ENCODE results near the gene ATG13. TPM values are rescaled to one million over a fixed set of nuclear protein-coding genes. Genes with fewer than 3 reads are reported as not detected.

Gene ATG13
- total and polyA plus RNA-seq, 2 of the 8 experiments (the other 6 are each of a cell fraction or from before 2014, with no cell fraction given), result 65.0 to 77.4 TPM

DNA sequence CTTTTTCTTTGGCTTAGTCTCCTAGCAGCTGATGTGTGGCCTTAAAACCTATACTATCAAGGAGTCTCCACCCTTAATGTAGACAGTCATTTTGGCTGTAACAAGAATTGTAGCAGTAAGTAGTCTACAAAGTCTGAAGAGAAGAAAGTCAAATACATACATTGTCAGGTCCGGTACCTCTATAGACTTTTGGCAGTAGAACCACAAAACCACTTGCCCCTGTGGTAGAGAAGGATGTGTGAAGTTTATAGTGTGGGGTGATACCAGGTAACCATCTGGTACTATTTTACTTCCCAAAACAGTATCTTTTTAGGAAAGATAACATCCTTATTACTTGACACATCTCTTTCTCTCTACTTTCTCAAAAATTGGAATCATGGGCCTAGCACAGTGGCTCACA lies 15.1 kb downstream of the ATG13 start (continued):
- TF ChIP-seq, protein P1, sequence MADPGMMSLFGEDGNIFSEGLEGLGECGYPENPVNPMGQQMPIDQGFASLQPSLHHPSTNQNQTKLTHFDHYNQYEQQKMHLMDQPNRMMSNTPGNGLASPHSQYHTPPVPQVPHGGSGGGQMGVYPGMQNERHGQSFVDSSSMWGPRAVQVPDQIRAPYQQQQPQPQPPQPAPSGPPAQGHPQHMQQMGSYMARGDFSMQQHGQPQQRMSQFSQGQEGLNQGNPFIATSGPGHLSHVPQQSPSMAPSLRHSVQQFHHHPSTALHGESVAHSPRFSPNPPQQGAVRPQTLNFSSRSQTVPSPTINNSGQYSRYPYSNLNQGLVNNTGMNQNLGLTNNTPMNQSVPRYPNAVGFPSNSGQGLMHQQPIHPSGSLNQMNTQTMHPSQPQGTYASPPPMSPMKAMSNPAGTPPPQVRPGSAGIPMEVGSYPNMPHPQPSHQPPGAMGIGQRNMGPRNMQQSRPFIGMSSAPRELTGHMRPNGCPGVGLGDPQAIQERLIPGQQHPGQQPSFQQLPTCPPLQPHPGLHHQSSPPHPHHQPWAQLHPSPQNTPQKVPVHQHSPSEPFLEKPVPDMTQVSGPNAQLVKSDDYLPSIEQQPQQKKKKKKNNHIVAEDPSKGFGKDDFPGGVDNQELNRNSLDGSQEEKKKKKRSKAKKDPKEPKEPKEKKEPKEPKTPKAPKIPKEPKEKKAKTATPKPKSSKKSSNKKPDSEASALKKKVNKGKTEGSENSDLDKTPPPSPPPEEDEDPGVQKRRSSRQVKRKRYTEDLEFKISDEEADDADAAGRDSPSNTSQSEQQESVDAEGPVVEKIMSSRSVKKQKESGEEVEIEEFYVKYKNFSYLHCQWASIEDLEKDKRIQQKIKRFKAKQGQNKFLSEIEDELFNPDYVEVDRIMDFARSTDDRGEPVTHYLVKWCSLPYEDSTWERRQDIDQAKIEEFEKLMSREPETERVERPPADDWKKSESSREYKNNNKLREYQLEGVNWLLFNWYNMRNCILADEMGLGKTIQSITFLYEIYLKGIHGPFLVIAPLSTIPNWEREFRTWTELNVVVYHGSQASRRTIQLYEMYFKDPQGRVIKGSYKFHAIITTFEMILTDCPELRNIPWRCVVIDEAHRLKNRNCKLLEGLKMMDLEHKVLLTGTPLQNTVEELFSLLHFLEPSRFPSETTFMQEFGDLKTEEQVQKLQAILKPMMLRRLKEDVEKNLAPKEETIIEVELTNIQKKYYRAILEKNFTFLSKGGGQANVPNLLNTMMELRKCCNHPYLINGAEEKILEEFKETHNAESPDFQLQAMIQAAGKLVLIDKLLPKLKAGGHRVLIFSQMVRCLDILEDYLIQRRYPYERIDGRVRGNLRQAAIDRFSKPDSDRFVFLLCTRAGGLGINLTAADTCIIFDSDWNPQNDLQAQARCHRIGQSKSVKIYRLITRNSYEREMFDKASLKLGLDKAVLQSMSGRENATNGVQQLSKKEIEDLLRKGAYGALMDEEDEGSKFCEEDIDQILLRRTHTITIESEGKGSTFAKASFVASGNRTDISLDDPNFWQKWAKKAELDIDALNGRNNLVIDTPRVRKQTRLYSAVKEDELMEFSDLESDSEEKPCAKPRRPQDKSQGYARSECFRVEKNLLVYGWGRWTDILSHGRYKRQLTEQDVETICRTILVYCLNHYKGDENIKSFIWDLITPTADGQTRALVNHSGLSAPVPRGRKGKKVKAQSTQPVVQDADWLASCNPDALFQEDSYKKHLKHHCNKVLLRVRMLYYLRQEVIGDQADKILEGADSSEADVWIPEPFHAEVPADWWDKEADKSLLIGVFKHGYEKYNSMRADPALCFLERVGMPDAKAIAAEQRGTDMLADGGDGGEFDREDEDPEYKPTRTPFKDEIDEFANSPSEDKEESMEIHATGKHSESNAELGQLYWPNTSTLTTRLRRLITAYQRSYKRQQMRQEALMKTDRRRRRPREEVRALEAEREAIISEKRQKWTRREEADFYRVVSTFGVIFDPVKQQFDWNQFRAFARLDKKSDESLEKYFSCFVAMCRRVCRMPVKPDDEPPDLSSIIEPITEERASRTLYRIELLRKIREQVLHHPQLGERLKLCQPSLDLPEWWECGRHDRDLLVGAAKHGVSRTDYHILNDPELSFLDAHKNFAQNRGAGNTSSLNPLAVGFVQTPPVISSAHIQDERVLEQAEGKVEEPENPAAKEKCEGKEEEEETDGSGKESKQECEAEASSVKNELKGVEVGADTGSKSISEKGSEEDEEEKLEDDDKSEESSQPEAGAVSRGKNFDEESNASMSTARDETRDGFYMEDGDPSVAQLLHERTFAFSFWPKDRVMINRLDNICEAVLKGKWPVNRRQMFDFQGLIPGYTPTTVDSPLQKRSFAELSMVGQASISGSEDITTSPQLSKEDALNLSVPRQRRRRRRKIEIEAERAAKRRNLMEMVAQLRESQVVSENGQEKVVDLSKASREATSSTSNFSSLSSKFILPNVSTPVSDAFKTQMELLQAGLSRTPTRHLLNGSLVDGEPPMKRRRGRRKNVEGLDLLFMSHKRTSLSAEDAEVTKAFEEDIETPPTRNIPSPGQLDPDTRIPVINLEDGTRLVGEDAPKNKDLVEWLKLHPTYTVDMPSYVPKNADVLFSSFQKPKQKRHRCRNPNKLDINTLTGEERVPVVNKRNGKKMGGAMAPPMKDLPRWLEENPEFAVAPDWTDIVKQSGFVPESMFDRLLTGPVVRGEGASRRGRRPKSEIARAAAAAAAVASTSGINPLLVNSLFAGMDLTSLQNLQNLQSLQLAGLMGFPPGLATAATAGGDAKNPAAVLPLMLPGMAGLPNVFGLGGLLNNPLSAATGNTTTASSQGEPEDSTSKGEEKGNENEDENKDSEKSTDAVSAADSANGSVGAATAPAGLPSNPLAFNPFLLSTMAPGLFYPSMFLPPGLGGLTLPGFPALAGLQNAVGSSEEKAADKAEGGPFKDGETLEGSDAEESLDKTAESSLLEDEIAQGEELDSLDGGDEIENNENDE (IDR thresholded peaks at IDR 0.05; ENCODE audit: insufficient replicate concordance, low read length), result no peak
- TF ChIP-seq KDM5A (IDR thresholded peaks at IDR 0.05; ENCODE audit: low read length), result no peak
- no peak for TF ChIP-seq CBX5 (IDR thresholded peaks at IDR 0.05; ENCODE audit: low read depth, low read length)
- TF ChIP-seq RBBP5 (IDR thresholded peaks at IDR 0.05; ENCODE audit: borderline replicate concordance, low read depth, low read length), result no peak
- no peak for TF ChIP-seq GABPA (IDR thresholded peaks at IDR 0.05; ENCODE audit: borderline replicate concordance, insufficient read depth, low read length)
- TF ChIP-seq BACH1 (IDR thresholded peaks at IDR 0.05; ENCODE audit: low read length), result no peak
- no peak for TF ChIP-seq CTBP2 (IDR thresholded peaks at IDR 0.05; ENCODE audit: borderline replicate concordance, insufficient read depth, insufficient read length, low read length)

Measured in H1 (cell line).